ENCODE results near the gene IL18R1. TPM values are rescaled to one million over a fixed set of nuclear protein-coding genes. Genes with fewer than 3 reads are reported as not detected.

IL18R1 gene
- total and polyA plus RNA-seq, 2 experiments from 2014 or later, result 19.7 to 25.5 TPM

DNA sequence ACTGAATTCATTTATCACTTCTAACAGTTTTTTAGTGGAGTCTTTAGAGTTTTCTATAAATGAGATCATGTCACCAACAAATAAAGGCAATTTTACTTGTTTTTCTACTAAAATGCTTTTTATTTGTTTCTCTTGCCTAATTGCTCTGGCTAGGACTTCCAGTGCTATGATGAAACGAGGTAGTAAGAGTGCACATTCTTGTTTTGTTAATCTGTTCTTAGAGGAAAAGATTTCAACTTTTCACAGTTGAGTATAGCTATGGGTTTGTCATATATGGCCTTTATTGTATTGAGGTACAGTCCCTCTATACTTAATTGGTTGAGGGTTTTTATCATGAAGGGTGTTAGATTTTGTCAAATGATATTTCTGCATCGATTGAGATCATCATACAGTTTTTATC lies 73.0 kb downstream of the IL18R1 start:
- H4K20me1 ChIP-seq (ENCODE audit: insufficient read depth, poor library complexity, severe bottlenecking), result no peaks in the 10 kb centered on the region
- no peaks in the 10 kb centered on the region for H3K79me2 ChIP-seq
- H3K4me3 ChIP-seq, result no peak overlapping the region
- no peak overlapping the region for H3K4me2 ChIP-seq
- no peaks in the 10 kb centered on the region for H3K4me1 ChIP-seq (ENCODE audit: insufficient read depth)
- H3K9me3 ChIP-seq (ENCODE audit: low read depth), result no peaks in the 10 kb centered on the region
- H2AFZ ChIP-seq, result no peak overlapping the region
- H3K9me2 ChIP-seq (replicated peaks; ENCODE audit: insufficient read depth), result no peaks in the 10 kb centered on the region
- no peaks in the 10 kb centered on the region for H3K27me3 ChIP-seq
- WGBS (ENCODE audit: low lambda C conversion rate, missing lambda C conversion rate), result 65% methylated on average over 2 of the region's 2 CpGs
- no peak overlapping the region for H3K27ac ChIP-seq
- no peaks in the 10 kb centered on the region for H3K36me3 ChIP-seq (replicated peaks; ENCODE audit: insufficient read depth, low read depth)
- no peak for DNase-seq (ENCODE audit: low spot score)
- no peak for TF ChIP-seq EZH2phosphoT487 (IDR thresholded peaks at IDR 0.05; ENCODE audit: low read depth, severe bottlenecking, unreplicated experiment)
- TF ChIP-seq, protein P1, sequence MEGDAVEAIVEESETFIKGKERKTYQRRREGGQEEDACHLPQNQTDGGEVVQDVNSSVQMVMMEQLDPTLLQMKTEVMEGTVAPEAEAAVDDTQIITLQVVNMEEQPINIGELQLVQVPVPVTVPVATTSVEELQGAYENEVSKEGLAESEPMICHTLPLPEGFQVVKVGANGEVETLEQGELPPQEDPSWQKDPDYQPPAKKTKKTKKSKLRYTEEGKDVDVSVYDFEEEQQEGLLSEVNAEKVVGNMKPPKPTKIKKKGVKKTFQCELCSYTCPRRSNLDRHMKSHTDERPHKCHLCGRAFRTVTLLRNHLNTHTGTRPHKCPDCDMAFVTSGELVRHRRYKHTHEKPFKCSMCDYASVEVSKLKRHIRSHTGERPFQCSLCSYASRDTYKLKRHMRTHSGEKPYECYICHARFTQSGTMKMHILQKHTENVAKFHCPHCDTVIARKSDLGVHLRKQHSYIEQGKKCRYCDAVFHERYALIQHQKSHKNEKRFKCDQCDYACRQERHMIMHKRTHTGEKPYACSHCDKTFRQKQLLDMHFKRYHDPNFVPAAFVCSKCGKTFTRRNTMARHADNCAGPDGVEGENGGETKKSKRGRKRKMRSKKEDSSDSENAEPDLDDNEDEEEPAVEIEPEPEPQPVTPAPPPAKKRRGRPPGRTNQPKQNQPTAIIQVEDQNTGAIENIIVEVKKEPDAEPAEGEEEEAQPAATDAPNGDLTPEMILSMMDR (IDR thresholded peaks at IDR 0.05; ENCODE audit: poor library complexity), result no peak
- no peak for TF ChIP-seq EZH2 (IDR thresholded peaks at IDR 0.05; ENCODE audit: borderline replicate concordance)

DNA sequence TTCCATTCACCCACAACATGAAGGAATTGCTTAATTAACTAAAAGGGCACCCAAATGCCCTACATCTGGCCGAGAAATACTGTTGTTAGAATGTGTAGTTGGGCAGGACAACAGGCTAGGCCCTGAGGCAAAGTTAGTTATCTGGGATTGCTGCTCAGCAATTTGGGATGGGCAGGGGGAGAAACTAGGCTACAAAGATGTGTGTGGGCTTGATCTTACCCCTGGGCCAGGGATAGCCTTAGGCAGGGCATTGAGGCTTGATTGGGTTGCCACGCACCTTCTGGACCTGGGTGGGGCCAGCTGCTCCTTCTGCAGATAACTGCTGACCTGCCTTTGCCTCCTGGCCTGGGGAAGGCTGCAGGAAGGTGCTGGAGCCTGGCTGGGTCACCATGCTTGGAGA lies 76.8 kb downstream of the IL18R1 start:
- Histone ChIP-seq H3K4me3 (no peak overlapping the region), H2AFZ (no peak overlapping the region), H3K4me2 (no peak overlapping the region), H3K27me3 (no peaks in the 10 kb centered on the region), H4K20me1 (ENCODE audit: insufficient read depth, poor library complexity, severe bottlenecking) (no peaks in the 10 kb centered on the region), H3K27ac (no peak overlapping the region), H3K79me2 (no peaks in the 10 kb centered on the region), H3K9me2 (replicated peaks; ENCODE audit: insufficient read depth) (no peaks in the 10 kb centered on the region), H3K36me3 (replicated peaks; ENCODE audit: insufficient read depth, low read depth) (no peaks in the 10 kb centered on the region), H3K4me1 (ENCODE audit: insufficient read depth) (no peaks in the 10 kb centered on the region), H3K9me3 (ENCODE audit: low read depth) (no peaks in the 10 kb centered on the region)
- TF ChIP-seq EZH2 (IDR thresholded peaks at IDR 0.05; ENCODE audit: borderline replicate concordance), result no peak
- TF ChIP-seq EZH2phosphoT487 (IDR thresholded peaks at IDR 0.05; ENCODE audit: low read depth, severe bottlenecking, unreplicated experiment), result no peak
- TF ChIP-seq, protein P1 (IDR thresholded peaks at IDR 0.05; ENCODE audit: poor library complexity), result no peak
- 82% methylated on average over 2 of the region's 2 CpGs for WGBS (ENCODE audit: low lambda C conversion rate, missing lambda C conversion rate)
- DNase-seq (ENCODE audit: low spot score), result no peak

DNA sequence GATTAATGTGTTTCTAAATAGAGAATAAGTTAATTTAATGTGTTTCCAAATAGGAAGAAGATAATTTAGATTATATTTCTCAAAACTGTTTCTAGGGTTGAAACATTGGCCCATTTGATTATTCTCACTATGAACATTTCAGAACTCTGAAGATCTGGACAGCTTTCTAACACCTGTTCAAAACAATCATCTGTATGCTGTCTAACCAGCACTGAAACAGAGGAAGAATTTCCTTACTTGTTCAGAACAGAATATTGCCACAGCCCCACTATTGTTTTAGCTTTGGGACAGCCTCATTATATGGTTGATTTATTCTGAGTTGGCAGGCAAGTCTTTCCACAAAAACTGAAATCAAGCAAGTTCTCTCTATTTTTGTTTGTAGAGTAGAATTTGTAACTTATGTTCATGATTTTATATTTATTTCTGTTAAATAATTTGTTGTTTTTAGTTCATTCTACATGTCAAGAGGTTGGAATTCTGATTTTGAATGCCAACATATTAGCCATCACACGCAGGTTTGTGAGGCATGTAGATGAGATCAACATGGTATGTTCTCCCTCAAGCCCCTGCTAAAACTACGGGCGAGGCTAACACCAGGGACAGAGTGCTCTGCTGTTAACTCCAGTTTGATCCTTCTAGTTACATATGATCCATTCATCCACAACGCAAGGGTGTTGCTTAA lies 78.5 kb downstream of the IL18R1 start:
- Histone ChIP-seq H3K4me1 (ENCODE audit: insufficient read depth) (peaks cover 3% of the 10 kb centered on the region), H3K79me2 (no peaks in the 10 kb centered on the region), H3K27ac (no peak overlapping the region), H3K4me2 (no peak overlapping the region), H3K4me3 (no peak overlapping the region), H4K20me1 (ENCODE audit: insufficient read depth, poor library complexity, severe bottlenecking) (no peaks in the 10 kb centered on the region), H3K27me3 (no peaks in the 10 kb centered on the region), H3K9me2 (replicated peaks; ENCODE audit: insufficient read depth) (no peaks in the 10 kb centered on the region), H2AFZ (no peak overlapping the region), H3K9me3 (ENCODE audit: low read depth) (no peaks in the 10 kb centered on the region), H3K36me3 (replicated peaks; ENCODE audit: insufficient read depth, low read depth) (no peaks in the 10 kb centered on the region)
- DNase-seq (ENCODE audit: low spot score), result no peak
- TF ChIP-seq EZH2phosphoT487 (IDR thresholded peaks at IDR 0.05; ENCODE audit: low read depth, severe bottlenecking, unreplicated experiment), result no peak
- TF ChIP-seq, protein P1 (IDR thresholded peaks at IDR 0.05; ENCODE audit: poor library complexity), result no peak
- TF ChIP-seq EZH2 (IDR thresholded peaks at IDR 0.05; ENCODE audit: borderline replicate concordance), result no peak
- 91% methylated on average over 4 of the region's 4 CpGs for WGBS (ENCODE audit: low lambda C conversion rate, missing lambda C conversion rate)

Data from hepatocyte (in vitro differentiated cells).